ENCODE measurements around the gene TMEM97.
"Not testable (repeated sequence)": the region's sequence is repeated elsewhere in the genome, so short reads cannot be mapped to it uniquely, and the experiment has no call there.

Gene TMEM97

DNA sequence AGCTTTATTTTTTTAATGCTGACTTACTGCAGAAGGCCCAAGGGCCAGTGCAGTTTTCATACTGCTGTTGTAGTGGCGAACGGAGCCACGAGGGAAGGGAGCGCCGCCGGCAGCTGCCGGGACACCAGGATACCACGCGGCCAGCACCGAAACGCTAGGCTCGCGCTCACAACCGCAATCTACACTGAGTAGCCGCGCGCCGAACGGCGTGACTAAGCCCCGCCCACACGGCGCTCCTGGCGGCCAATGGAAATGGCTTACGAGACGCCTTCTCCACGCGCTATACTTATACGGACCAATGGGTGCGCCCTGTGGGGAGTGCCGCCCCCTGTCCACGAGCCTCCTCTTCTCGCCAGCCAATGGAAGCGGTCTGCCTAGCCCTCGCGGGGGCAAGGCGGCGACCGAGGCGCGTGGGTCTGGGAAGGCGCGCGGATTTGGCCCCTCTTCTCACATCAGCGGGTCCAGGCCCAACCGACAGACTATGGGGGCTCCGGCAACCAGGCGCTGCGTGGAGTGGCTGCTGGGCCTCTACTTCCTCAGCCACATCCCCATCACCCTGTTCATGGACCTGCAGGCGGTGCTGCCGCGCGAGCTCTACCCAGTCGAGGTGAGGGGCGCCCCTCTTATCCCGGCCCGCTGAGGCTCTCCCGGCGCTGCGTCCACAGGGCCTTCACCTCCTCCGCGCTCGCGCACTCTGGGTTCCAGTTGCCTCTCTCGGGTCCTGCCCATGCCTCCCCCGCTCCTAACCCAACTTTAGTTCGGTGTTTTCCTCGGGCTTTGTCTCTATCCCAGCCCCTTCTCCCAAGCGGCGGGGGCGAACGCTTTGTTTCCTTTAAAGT, at the start of gene TMEM97:
Gene TMEM97 (plus strand): TSS at position 442 of the 839 bp plus-strand sequence. CDS start 40 bp downstream, at position 482.
- peak; percentile 94 for DNase-seq (ENCODE audit: low read depth, low spot score)

GRCh38 chr17:28270055-28270454, 48.9 kb upstream of the TMEM97 start:
- DNase-seq (ENCODE audit: low read depth, low spot score): no peak

DNA sequence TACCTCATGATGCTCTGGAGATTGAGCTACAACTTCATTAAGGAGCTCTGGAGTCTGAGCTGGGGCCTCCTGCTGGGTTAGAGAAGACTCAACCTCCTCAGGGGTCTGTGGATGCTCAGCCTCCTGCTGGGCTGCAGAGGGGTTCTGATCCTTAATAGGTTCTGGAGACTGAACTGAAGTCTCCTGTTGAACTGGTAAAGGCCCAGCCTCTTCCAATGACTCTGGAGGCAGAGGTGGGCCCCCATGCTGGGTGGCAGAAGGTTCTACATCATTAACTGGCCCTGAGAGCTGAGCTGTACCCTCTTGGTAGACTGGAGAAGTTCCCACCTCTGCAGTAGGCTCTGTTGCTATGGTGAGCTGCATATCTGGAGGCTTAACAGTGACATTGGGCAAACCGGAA, 48.1 kb upstream of the TMEM97 start:
- DNase-seq (ENCODE audit: low read depth, low spot score): no peak

DNA sequence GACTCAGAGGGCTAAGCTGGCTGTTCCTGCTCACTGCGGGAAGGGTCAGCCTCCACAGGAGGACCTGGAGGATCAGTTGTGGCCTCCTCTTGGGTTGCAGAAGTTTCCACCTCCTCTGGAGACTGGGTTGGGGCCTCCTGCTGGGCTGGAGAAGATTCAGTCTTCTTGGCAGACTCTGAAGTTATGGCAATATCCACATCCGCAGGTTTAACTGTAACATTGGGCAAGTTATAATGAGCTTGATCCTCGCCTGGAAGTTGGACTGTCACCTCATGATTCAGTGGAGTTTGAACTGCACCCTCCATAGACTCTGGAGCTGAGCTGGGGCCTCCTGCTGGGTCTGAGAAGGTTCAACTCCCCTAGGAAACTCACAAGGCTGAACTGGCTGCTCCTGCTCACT, 47.6 kb upstream of the TMEM97 start:
- no peak for DNase-seq (ENCODE audit: low read depth, low spot score)

- no peak for DNase-seq (ENCODE audit: low read depth, low spot score)
Measured at GRCh38 chr17:28272166-28272565, 46.8 kb upstream of the TMEM97 start.

DNA sequence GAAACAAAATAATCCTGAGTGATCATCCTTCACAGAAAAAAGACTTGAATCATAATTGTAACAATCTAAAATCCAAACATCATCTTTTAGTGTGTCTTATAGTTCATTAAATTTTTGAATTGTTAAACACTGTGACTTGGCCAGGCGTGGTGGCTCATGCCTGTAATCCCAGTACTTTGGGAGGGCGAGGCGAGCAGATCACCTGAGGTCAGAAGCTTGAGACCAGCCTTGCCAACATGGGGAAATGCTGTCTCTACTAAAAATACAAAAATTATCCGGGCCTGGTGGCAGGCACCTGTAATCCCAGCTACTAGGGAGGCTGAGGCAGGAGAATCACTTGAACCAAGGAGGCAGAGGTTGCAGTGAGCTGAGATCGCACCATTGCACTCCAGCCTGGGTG, 45.7 kb upstream of the TMEM97 start:
- DNase-seq (ENCODE audit: low read depth, low spot score): not testable (repeated sequence)

DNA sequence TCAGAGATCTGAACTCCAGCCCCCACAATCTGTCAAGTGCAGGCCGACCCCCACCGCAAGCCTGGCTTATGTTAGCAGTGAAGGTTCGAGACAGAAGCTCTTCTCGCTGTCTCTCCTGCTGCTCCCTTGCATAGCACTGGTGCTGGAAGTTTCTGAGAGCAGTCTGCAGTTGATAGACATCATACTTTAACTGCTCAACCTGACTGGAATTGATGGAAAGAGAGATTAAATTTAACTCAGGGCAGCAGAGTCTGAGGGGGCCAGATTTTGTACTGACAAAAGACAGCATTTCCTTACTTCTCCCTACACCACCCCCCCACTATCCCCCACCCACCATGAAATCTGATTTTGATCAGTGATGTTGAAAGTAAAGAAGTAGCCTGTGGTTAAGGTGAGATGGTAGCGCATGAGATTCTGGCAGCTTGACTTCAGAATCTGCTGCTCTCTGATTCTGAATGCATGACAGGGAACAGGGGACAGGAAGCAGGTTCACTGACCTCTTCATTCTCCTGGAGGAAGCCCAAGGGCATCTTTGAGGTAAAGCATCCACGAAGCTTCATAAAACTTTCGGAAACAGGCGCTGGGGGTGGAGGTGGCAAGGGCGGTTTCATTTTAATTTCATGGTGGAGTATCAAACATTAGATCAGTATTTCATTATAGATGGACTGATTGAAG, 44.3 kb upstream of the TMEM97 start:
- no peak for DNase-seq (ENCODE audit: low read depth, low spot score)

- DNase-seq (ENCODE audit: low read depth, low spot score): no peak
Measured at GRCh38 chr17:28276011-28276410, 43.0 kb upstream of the TMEM97 start.

DNA sequence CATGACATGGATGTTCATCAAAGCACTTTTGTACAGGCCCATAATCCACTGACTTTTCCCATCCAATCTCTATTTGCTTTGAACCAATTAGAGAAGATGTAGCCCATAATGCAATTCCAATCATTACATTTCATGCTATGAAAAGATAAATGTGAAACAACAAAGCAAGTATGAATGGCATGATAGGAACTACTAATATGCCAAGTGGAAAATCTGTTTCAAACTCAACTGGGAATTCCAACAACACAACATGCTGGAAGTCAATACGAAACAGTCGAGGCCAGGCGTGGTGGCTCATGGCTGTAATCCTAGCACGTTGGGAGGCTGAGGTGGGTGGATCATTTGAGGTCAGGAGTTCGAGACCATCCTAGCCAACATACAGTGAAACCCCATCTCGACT, 39.6 kb upstream of the TMEM97 start:
- DNase-seq (ENCODE audit: low read depth, low spot score): no peak

GRCh38 chr17:28280826-28281225, 38.2 kb upstream of the TMEM97 start:
- DNase-seq (ENCODE audit: low read depth, low spot score): no peak

- DNase-seq (ENCODE audit: low read depth, low spot score): peak; percentile 59
Measured at GRCh38 chr17:28282596-28282995, 36.4 kb upstream of the TMEM97 start.

DNA sequence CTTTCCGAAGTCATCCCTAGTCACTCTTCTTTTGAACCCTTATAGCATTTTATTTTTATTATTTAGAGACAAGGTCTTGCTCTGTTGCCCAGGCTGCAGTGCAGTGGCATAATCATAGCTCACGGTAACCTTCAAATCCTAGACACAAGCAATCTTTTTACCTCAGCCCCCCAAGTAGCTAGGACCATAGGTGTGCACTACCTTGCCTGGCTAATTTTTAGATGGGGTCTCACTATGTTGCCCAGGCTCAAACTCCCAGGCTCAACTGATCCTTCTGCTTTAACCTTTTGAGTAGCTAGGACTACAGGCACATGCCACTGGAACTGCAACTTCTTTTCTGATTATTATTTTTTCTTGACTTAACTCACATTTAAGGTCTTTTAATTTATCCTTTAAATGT, 33.0 kb upstream of the TMEM97 start:
- DNase-seq (ENCODE audit: low read depth, low spot score): no peak

- no peak for DNase-seq (ENCODE audit: low read depth, low spot score)
Measured at GRCh38 chr17:28290703-28291102, 28.3 kb upstream of the TMEM97 start.

DNA sequence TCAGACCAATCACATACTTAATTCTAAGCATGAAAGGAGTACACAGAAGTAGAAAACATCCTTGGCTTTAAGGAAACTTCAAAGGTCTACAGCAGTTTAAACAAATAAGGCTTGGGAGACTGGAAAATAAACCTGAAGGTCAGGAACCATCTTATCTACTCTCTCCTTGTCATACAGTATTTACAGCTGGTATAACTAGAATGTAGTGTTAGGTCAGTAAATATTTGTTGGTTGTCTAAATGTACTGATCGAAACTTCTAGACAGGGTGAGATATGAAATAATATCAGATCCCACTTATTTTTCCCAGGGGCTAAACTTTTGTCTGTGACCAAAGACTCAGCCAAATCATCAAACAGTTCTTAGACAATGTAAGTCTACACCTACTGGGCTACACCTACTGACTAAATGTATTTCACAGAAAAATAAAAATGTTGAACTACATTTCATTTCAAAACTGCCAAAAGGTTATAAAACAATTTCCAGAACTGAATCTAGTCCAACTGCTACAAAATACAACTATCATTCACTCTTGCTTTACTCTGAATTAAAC, 27.1 kb upstream of the TMEM97 start:
- DNase-seq (ENCODE audit: low read depth, low spot score): no peak

DNA sequence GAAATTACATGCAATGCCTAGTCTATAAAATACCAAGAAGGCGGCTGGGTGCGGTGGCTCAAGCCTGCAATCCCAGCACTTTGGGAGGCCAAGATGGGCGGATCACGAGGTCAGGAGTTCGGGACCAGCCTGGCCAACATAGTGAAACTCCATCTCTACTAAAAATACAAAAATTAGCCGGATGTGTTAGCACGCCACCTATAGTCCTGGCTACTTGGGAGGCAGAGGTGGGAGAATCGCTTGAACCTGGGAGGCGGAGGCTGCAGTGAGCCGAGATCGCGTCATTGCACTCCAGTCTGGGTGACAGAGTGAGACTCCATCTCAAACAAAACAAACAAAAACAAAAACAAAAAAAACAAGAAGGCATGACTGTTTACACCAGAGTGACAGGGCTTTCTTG, 26.1 kb upstream of the TMEM97 start:
- not testable (repeated sequence) for DNase-seq (ENCODE audit: low read depth, low spot score)

GRCh38 chr17:28293994-28294393, 25.0 kb upstream of the TMEM97 start:
- no peak for DNase-seq (ENCODE audit: low read depth, low spot score)

DNA sequence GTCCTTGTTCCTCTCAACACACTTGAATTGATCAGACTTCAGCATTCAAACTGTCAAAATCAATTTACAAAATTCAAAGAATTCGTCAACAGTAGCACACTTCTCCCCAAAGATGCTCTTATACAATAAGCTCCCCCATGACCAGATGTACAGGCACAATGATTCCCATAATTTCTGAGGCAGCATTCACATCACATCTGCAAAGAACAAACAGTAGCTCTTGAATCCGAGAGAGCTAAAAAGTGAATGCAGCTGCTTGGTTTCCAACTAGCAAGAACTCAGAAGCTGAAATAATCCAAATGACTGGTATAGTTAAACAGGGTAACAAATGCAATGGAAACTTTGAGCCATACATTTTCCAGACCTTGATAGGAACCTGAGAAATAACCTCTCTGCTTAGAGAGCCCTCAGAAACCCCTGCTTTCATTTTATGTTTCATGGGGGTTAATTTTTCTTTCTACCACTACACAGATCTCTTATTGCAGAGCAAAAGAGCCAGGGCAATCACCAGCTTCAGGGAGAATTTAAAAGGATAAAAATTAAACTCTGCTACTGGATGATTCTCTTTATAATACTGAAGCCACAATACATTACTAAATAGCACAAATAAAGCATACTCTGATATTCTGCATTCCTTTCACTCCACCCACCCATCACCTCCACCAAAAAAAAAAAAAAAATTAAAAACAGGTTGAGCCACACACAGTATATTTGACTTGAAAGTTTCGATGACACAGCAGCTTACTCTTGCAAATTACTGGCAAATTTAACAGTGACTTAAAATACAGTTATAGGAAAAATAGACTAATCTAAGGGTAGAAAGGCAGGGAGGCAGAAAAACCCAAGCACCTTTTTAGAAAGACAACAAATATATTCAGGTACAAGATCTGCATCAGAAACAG, 23.1 kb upstream of the TMEM97 start:
- DNase-seq (ENCODE audit: low read depth, low spot score): no peak

GRCh38 chr17:28298449-28298848, 20.6 kb upstream of the TMEM97 start:
- no peak for DNase-seq (ENCODE audit: low read depth, low spot score)

- no peak for DNase-seq (ENCODE audit: low read depth, low spot score)
Measured at GRCh38 chr17:28306954-28307401, 12.0 kb upstream of the TMEM97 start.

- DNase-seq (ENCODE audit: low read depth, low spot score): no peak
Measured at GRCh38 chr17:28313841-28314240, 5.2 kb upstream of the TMEM97 start.

DNA sequence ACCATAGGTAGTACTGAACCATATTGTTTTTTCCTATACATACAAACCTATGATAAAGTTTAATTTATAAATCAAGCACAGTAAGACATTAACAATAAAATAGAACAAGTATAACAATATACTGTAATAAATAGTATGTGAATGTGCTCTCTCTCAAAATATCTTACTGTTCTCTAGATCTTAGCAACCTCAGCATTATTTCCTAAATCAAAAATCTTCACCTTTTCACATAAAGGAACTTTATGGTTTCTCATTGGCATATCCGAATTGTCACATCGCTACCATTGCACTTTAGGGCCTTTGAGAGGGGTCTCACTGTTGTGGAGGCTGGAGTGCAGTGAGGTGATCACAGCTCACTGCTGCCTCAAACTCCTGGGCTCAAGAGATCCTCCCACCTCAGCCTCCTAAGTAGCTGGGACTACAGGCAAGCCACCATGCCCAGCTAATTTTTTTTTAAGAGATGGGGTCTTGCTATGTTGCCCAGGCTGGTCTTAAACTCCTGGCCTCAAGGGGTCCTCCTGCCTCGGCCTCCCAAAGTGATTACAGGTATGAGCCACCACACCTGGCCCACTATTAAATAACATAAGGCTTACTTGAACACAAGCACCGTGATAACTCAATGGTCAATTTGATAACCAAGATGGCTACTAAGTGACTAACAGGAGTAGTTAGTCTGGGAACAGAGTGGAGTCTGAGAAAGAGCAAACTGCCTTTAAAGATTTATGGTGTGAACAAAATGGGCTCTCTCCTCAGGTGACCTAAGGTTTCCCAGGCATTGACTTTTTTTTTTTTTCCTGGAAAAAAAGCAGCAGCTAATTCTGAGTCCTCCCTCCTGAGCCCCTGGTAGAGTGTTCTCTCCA, 2.9 kb upstream of the TMEM97 start:
- DNase-seq (ENCODE audit: low read depth, low spot score): no peak
